ENCODE measurements around the gene CCR5. TPM values are rescaled to one million over a fixed set of nuclear protein-coding genes. Genes with fewer than 3 reads are reported as not detected.

Gene CCR5
- total RNA-seq, 1 donor from 2014 or later, result not detected

DNA sequence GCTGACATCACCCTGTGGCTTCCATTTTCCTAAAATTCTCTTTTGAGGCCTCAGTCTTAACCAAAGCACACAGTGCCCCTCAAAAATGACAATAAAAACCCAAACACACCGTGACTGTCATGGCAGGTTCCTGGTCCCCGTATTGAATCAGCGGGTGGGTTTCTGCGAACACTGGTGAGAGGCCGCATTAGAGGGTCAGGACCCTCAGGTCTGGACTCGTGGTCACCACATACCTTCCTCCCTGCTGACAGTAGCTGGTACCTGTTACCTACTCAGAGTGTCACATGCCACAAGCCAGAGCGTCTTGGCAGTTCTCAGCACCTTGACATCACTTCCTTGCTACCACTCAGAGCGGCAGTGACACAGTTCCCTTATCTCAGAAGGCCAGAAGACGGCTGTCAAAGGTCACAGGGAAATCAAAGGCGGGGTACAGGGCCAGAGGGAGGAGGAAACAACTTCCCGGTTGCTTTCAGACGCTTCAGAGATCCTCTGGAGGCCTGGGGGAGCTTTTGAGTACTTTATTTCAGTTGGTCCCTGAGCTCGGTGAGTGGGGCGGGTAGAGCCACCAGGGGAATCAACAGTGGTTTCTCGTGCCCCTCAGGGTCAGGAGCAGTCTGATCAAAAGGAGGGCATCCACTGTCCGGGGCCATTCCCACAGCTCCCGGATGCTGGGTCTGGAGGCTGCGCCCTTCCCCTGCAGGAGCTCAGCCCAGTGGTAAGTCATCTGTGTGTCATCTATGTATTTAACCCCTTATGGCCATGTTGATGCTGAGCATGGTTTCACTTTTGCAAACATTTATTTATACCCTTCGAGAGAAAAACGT, 36.3 kb downstream of the CCR5 start, which contains the start of the genes CCR5AS and CCRL2:
CCR5AS (minus strand) TSS at position 279 of the 824 bp plus-strand sequence.
CCRL2 (plus strand) TSS at position 472 of the 824 bp plus-strand sequence. CDS start 821 bp downstream, outside the sequence.
- DNase-seq (ENCODE audit: low read depth in 2 of 2), result peak in 1 of 2 donors; percentile 87

DNA sequence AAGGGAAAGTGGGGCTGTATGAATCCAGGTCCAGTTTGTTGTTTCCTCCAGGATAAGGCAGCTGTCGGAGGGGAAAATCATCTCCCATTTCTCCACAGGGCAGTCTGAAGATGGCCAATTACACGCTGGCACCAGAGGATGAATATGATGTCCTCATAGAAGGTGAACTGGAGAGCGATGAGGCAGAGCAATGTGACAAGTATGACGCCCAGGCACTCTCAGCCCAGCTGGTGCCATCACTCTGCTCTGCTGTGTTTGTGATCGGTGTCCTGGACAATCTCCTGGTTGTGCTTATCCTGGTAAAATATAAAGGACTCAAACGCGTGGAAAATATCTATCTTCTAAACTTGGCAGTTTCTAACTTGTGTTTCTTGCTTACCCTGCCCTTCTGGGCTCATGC, 37.2 kb downstream of the CCR5 start:
- peak in 1 of 2 donors; percentile 46 for DNase-seq (ENCODE audit: low read depth in 2 of 2)

DNA sequence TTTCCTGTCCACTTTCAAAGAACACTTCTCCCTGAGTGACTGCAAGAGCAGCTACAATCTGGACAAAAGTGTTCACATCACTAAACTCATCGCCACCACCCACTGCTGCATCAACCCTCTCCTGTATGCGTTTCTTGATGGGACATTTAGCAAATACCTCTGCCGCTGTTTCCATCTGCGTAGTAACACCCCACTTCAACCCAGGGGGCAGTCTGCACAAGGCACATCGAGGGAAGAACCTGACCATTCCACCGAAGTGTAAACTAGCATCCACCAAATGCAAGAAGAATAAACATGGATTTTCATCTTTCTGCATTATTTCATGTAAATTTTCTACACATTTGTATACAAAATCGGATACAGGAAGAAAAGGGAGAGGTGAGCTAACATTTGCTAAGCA, 38.1 kb downstream of the CCR5 start:
- no peak for DNase-seq (ENCODE audit: low read depth in 2 of 2)

GRCh38 chr3:46409739-46410489, 39.2 kb downstream of the CCR5 start:
- no peak for DNase-seq (ENCODE audit: low read depth in 2 of 2)

- DNase-seq (ENCODE audit: low read depth in 2 of 2), result no peak
Measured at GRCh38 chr3:46410669-46411068, 39.9 kb downstream of the CCR5 start.

DNA sequence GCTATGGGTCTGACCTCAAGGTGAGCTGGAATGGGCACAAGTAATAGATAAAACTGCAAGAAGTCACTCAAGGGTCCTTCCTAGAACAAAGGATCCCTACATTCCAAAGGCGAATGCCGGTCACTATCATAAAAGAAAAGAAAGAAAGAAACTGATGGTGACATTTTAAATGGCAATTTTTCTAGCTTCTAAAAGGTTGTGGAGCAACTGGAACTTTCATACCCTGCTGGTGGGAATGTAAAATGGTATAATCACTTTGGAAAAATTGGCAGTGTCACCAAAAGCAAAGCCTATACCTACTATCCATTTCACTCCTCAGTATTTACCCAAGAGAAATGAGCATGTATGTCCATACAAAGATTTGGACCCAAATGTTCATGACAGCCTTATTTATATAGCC, 40.5 kb downstream of the CCR5 start:
- no peak for DNase-seq (ENCODE audit: low read depth in 2 of 2)

- DNase-seq (ENCODE audit: low read depth in 2 of 2), result peak in 1 of 2 donors; percentile 53
Measured at GRCh38 chr3:46412786-46413298, 42.1 kb downstream of the CCR5 start.

DNA sequence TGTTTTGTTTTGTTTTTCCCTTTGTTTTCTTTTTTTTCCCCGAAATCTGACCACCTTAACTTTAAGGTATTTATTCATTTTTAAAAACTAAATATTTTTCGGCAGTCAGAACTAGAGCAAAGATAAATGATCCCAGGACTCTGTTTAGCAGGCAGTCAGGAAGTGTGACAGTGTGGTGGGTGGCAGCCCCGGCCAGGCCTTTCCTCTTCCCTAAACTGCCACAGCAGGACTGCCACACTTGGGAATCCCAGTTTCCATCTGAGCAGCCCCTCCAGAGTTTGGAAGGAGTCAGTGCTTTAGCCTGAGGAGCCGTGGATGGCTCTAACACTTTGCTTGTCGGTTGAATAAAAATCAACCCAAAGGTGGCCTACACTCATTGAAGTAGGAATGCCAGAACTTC, 43.2 kb downstream of the CCR5 start:
- no peak for DNase-seq (ENCODE audit: low read depth in 2 of 2)

GRCh38 chr3:46414739-46415138, 44.0 kb downstream of the CCR5 start:
- DNase-seq (ENCODE audit: low read depth in 2 of 2), result no peak

- no peak for DNase-seq (ENCODE audit: low read depth in 2 of 2)
Measured at GRCh38 chr3:46416125-46416810, 45.5 kb downstream of the CCR5 start.

- no peak for DNase-seq (ENCODE audit: low read depth in 2 of 2)
Measured at GRCh38 chr3:46416811-46417510, 46.2 kb downstream of the CCR5 start.

DNA sequence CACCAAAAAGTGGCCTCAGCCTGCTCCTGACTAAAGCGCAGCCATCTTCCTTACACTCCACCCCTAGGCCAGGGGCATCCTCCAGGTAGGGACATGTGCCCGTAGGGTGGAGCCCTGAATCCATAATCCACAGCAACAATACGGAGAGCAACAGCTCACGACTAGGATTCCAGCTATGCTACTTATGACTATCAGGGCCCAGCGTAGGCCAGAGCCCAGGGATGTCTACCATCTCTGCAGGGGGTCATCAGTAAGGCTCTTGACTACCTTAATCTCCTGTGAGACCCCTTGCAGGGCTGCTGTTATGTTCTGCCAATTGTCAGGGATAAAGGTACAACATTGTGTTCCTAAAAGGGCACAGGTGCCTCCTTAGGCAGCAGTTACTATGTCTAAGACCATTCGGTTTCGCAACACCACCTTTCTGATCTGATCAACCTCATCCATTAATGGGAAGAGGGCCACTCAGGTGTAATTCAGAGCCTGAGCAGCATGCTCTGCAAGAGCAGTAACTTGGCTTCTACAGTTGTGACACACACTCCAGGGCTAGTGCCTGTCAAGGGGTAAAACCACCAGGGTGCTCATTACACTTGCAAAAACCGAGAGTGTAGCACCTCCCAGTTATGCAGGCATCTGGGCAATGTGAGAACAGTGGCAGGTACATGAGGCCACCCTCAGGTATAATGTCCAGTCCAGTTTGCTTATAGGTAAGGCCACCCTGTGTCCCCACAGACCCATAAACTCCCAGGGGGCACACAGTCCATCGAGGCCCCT, 47.3 kb downstream of the CCR5 start:
- no peak for DNase-seq (ENCODE audit: low read depth in 2 of 2)

- DNase-seq (ENCODE audit: low read depth in 2 of 2), result no peak
Measured at GRCh38 chr3:46419816-46420215, 49.1 kb downstream of the CCR5 start.

DNA sequence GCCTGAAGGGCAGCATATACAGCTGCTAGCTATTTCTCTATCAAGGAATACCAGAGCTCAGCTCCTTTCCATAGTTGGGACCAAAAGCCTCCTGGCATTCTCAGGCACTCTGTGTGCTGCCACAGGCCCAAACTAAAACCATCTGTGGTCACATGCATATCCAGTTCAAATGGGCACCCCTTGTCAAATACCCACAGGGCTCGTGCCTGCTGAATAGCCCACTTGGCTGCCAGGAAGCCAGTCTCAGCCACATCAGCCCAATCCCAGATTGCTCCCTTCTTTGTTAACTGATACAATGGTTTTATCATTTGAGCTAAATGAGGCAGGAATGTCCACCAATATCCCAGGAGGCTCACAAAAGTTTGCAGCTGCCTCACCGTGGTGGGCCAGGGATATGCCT, 50.2 kb downstream of the CCR5 start:
- DNase-seq (ENCODE audit: low read depth in 2 of 2), result no peak

GRCh38 chr3:46422617-46423016, 51.9 kb downstream of the CCR5 start:
- no peak for DNase-seq (ENCODE audit: low read depth in 2 of 2)

DNA sequence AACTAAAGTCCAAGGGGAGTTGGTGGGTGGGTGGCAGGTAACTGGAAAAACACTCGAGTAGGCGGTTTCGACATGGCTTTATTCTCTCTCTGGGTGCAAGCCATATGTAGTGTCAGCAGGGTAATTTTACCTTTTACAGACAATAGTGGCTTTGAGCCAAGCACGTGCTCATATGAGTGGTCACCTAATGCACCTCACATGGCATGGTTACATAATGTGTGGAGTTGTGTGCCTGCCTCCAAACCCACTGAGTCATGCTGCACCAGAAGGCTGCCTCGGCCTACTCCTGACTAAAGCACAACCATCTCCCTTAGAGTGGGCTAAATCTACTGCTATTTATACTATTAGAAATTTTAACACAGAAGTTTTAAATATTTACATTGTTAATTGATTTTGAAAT, 52.8 kb downstream of the CCR5 start:
- peak; percentile 69 to 76 for DNase-seq (ENCODE audit: low read depth in 2 of 2)

Data from dermis microvascular lymphatic vessel endothelial cell (primary cell).